ENCODE results near the gene USP22.

DNA sequence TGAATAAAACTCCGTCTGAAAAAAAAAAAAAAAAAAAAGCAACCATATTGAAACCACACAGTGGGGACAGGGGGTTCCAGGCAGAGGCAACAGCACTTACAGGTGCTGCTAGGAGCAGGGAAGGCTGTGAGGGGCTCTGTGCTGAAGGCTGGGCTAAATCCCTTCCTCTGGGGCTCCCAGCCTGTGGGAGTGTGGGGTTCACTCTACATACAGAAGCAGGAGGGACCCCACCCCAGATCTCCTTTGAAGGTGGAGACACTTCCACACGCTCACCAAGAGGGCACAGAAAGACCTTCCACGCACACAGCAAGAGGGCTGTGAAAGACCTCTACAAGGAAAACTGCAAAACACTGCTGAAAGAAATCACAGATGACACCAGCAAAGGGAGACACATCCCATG is 53.9 kb downstream of the USP22 start:
- no peak for TF ChIP-seq CTCF (IDR thresholded peaks at IDR 0.05; ENCODE audit: low read depth, low read length)
- no peak for TF ChIP-seq POLR2A (IDR thresholded peaks at IDR 0.05; ENCODE audit: extremely low read depth, insufficient read length)
- no peak for TF ChIP-seq MAX (IDR thresholded peaks at IDR 0.05; ENCODE audit: low read depth, low read length)

All from NB4 (cell line).